OCI-M1 (cell line): Measurements from ENCODE around the gene CAMKK1.

Experiments
- DNase-seq: peaks from one replicate; lab custom pipeline; 2025; lab: John Stamatoyannopoulos, UW

Gene CAMKK1

GRCh38 chr17:3917391-3917931 lies 24.6 kb upstream of the CAMKK1 start:
- peak; percentile 70 for DNase-seq

DNA sequence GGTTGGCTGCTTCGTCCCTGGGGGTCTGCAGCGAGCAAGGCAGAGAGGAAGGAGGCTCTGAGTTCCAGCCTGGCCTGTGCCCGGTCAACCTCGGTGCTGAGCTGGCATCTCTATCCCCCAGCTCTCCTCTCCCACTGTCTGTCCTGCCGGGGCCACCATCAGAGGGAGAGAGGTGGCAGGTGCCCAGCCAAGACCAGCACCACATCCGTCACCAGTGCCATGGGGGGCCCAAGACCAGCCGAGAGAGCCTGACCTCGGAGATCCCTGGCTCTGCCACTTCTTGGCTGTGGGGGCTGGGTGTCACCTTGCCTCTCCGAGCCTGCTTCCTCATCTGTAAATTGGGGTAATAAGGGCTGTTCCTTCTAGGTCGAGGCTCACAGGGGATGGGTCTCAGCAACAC lies 24.0 kb upstream of the CAMKK1 start:
- peak; percentile 61 for DNase-seq

GRCh38 chr17:3915995-3916696 lies 23.3 kb upstream of the CAMKK1 start, which contains the start of gene P2RX1:
P2RX1 (minus strand) TSS chr17:3916465; CDS start chr17:3916225, 240 bp downstream.
- peak; percentile 91 for DNase-seq

DNA sequence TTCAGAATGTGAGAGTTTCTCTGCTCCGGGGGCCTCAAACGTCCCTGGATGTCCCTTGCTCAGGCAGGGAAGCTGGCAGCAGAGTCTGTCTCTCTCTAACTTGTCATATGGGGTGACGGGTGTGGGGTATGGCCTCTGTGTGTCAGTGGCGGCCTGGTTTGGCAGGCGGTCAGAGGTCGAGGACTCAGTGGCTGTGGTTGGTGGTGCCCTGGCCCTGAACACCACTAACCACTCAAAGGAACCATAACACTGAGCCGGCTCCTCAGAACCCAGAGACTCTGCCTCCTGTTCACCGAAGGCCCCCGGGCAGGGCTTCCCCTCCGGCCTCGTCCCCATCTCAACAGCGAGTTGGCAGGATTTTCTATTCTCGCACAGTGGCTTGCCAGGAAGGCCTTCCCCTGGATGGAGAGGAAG lies 22.7 kb upstream of the CAMKK1 start:
- peak; percentile 54 for DNase-seq

DNA sequence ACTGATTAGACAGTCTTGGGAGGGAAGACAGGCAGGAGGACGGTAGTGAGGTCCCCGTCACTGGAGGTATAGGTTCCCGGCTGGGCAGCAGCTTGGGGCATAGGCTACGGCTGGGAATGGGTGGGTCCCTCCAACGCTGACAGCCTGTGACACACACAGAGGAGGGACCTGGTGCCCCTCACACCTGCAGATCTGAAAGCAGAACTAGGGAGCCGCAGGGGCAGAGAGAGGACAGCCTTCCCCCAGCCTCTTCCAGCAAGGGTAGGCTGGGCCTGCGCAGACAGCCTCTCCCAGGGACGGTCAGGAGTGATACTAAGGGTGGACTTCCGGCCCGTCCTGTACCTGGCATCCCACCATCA lies 21.4 kb upstream of the CAMKK1 start:
- peak; percentile 34 for DNase-seq

DNA sequence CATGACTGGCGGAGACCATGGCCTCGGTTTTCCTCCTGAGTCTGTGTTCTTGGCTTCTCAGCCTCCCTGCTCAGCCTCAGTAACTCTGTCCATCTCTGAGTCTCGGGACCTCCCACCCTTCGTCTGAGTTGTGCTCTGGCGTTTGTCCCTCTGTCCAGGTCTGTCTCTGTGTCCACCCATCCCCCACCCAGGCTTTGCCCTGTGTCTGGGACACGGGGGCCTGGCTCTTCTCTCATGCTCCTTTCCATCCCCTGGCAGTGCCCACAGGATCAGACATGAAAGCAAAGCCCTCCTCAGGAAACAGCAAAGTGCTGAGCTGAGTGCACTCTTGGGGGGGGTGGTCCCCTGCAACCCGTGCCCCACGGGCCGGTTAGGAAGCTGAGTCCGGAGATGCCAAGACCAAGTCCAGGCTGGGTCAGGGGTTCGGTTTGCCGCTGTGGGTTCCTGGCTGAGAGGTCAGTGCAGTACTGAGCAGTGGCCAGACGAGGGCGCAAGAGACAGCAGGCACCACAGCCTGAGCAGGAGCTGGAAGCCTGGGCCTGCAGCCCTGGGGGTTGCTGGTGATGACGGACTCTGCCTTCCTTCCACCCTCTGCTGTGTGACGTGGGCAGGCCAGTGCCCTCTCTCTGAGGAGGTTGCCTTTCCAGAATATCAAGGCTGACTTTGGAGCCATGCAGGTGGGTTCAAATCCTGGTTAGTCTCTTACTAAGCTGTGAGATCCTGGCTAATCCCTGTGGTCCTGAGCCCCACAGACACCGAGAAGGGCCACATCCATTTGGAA lies 20.9 kb upstream of the CAMKK1 start:
- DNase-seq: peak; percentile 90

- no peak for DNase-seq
Measured at GRCh38 chr17:3912827-3913226, 20.0 kb upstream of the CAMKK1 start.

DNA sequence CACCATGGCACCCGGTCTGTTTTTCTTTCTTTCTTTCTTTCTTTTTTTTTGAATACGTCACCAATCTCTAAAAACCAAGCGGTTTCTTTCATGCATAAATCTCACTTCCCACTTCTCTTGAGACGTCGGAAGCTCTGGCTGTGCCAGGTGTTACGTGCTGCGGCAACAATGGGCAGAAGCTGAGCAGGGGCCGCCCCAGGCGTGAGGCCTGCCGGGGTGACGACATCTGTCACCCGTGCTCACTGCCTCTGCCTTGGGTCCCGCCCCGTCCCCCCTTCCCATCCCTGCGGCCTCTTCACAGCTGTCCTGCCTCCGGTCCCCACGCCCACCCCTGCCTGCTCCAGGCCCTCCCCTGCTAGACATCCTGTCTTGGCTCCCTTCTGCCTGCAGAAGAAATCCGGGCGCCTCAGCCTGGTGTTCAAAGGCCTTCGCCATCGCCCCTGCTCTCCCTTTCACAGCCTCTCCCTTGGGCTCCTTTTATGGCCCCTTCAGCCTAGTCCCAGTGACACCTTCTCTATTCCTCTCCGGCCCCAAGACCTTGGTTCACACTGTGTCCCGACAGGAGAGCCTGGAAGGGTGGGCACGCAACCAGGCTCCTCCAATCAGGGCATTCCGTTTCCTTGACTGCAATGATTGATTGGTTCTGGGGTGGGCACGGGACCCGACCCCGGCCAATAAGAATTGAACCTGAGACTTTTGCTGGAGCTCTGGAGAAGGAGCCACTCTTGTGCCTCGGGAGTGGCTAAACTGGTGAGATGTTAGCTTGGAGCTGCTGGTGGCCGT lies 18.6 kb upstream of the CAMKK1 start:
- DNase-seq: no peak

DNA sequence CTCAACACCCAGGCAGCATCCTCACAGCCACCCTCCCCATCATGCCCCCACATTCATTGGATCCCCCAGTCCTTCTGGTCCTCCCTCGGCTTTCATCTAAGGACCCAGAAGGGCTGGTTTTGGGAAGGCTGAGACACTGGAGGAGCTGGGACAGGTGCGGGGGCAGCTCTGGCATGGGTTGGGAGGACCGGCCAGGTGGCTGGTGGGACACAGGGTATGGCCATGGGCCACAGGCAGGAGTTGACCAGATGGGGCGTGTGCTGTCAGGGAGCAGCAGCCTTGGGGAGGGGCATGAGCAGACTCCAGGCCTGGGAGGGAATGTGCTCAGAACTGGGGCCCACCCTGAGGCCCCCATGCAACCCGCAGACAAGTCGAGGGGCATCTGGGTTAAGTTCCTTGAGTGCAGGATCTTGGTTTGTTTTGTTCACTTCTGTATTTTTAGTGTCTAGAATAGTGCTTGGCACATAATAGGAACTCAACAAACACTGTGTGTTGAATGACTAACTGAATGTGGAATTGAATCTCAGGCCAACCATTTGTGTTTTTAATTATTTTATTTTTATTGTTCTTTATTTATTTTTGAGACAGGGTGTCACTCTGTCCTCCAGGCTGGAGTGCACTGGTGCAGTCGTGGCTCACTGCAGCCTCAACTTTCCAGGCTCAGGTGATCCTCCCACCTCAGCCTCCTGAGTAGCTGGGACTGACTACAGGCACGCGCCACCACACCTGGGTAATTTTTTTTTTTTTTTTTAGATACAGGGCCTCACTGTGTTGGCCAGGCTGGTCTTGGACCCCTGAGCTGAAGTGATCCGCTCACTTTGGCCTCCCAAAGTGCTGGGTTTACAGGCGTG lies 17.8 kb upstream of the CAMKK1 start:
- no peak for DNase-seq

DNA sequence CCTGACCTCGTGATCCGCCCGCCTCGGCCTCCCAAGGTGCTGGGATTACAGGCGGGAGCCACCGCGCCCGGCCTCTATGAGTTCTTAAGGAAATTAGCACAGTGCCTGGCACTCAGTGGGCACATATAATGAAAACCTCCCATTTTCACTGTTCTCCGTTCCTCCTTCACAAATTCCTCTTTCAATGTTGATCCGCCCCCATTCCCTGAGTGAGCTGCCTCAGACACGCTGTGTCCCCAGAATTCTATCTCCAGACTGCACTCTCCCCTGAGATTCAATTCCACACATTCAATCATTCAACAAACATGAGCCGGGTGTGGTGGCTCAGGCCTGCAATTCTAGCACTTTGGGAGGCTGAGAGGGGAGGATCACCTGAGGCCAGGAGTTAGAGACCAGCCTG lies 16.4 kb upstream of the CAMKK1 start:
- DNase-seq: no peak

- no peak for DNase-seq
Measured at GRCh38 chr17:3907483-3908216, 14.8 kb upstream of the CAMKK1 start.

DNA sequence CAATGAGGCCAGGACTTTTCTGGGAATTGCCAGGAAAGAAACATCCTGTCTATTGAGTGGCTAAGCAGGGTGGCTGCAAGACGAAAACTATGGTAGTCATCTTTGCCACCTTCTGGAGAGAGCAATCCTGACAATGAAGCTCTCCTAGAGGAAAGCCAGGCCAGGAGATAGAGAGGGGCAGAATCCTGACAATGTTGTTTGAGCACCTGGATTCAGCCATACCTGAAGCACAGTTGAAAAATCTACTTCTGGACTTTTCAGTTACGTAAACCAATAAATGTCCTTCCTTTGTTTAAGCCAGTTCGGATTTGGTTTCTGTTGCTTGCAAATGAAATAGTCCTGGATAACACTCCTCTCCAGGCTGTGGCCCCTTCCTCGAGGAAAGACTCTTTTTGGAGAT lies 14.0 kb upstream of the CAMKK1 start:
- no peak for DNase-seq

DNA sequence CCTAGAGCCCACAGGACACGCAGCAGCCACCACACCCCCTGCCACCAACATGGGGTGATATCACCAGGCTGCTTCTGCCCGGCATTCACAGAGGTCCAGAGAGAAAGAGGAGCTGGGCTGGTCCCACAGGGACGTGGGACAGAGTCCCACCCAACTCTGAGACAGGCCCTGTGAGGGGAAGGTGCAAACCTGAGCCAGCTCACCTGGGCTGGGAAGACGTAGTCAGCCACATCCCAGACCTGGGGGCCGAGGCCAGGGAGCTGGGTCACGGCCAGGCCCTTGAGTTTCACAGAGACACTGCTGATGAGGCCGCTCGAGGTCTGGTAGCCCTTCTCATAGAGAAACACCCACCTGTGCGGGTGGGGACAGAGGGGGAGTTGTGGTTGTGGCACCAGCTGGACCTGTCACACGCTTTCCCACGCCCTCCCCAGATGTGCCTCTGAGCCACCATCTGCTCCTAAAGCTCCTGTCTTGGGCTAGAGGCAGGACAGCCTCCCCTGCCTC lies 12.2 kb upstream of the CAMKK1 start:
- no peak for DNase-seq

GRCh38 chr17:3904501-3904900 lies 11.6 kb upstream of the CAMKK1 start:
- no peak for DNase-seq

DNA sequence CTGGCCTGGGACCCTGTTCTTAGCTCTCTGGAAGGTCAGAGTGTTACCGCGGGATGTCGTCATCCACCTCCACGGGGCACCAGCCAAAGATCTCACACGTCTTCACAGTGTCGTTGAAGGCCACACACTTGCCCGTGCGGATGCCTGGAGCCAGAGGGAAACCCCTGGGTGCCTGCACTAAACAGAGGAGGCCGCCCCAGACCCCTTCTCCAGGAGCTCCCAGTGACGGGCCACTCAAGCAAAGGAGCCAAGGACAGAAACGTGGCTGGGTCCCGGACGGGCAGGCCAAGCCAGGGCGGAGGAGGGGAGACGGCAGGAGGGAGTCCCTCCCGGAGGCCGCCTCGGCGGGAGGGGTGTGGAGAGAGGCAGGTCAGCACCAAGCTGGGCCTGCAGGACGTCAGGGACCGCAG lies 11.0 kb upstream of the CAMKK1 start:
- DNase-seq: no peak

GRCh38 chr17:3903051-3903825 lies 10.4 kb upstream of the CAMKK1 start:
- DNase-seq: no peak

DNA sequence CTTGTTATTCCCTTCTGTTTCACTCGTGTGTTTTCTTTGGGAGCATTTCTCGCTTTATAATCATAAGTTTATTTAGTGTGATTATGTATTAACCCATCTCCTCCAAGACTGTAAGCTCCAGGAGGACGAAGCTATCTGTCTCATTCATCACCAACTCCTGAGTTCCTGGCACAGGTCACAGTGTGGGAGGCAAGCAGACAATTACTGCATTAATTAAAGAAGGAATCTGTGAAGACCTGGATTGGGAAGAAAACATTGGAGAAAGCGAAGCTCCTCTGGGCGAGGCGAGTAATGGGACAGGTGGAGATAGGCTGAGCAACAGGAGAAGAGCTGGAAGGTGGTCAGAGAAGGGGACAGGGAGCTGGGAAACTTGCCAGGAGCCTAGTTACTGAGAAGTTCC lies 7.8 kb upstream of the CAMKK1 start:
- no peak for DNase-seq

DNA sequence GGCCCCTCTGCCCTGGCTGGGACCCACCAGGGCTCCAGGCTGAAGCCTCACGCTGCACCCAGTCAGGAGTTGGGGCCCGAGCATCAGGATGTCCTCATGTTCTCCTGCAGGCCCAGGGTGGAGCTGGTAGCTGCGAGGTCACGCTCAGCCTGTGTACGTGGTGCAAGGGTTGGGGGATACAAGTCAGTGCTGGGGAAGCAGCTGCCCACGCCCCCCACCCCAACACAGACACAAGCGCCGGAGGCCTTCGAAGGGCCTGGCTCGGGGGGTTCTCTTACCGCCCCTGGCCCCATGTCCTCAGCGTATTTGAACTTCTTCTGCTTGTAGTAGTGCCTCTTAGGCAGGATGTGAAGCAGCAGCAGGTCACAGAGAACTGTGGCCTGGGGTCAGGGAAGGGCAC lies 4.9 kb upstream of the CAMKK1 start:
- DNase-seq: no peak

- DNase-seq: no peak
Measured at GRCh38 chr17:3896968-3897235, 4.0 kb upstream of the CAMKK1 start.
